Esophagus muscularis mucosa (tissue), 3 donors: Measurements from ENCODE around the gene YDJC.

ENCODE experiments used
- EP300 ChIP-seq: sonication (generic); formaldehyde crosslinking; IDR thresholded peaks from one replicate; pipeline ENCODE4 v1.6.1; 2017; ENCODE audit warnings: antibody characterized with exemption
- POLR2AphosphoS5 ChIP-seq, 2 donors: sonication (generic); formaldehyde crosslinking; IDR thresholded peaks; one replicate each; pipeline ENCODE4 v1.6.1; 2017; ENCODE audit warnings: antibody characterized with exemption in 2 of 2

DNA sequence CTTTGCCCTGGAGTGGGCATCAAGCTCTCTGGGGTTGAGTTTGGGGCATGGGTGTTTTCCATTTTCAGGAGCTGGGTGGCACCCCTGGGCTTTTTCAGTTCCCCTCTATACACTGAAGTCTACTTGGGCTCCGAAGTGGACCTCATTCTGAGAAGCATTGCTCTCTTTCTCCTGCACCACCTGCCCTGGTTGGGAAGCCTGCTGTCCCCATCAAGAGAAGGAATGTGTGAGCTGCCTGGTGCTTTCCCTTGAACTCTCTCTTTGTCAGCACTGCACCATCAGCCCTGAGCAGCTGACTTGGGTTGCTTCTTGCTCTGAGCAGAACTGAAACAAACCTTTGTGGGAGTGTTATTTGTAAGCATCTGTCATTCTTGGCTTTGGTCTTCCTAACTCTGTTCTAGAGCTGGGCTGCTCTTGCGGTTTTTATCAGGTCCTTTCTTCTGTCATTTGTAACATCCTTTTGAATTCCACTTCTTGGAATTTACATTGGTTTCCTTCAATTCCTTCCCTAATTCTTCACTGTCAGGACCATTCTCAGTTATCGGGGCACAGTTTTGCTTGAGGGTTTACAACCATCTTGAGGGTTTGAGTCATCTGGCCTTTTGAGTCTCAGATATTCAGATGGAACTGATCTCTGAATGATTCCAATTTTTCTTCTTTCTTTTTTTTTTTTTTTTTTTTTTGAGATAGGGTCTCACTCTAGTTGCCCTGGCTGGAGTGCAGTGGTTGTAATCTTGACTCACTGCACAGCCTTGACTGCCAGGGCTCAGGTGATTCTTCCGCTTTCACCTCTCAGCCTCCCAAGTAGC is 41.8 kb downstream of the YDJC start:
- TF ChIP-seq EP300 (no peak), POLR2AphosphoS5 (IDR thresholded peaks at IDR 0.05) (no peak)
